Heart left ventricle (tissue), 16 donors: ENCODE results near the gene GAS5. TPM values are rescaled to one million over a fixed set of nuclear protein-coding genes. Genes with fewer than 3 reads are reported as not detected.
A peak's percentile ranks its signal among the peaks of the same experiment; 100 is the strongest.

ENCODE experiments used
- ATAC-seq, 4 donors: fragments of 200-7000 bp; cut with Tn5 transposase; one replicate each; pipeline ENCODE4 v1.9.1; 2020 to 2022; ENCODE audit warnings: moderate library complexity in 4 of 4, mild to moderate bottlenecking in 3 of 4, moderate number of reproducible peaks in 1 of 4
- DNase-seq, 5 donors: peaks; one replicate each; pipeline ENCODE4 v3.0.0-alpha.2; 2020
- H3K27ac ChIP-seq, 12 donors: fragments of 200-600 bp; sonication (generic) in 4 of 12; one replicate each; pipeline versions ENCODE4 v1.5.0 to v1.8.0; 2016 to 2022; ENCODE audit warnings: mild to moderate bottlenecking in 2 of 12
- H3K27me3 ChIP-seq, 9 donors: fragments of 200-600 bp; sonication (generic) in 2 of 9; one replicate each; pipeline versions ENCODE4 v1.5.1 to v1.8.0; 2016 to 2022; ENCODE audit warnings: mild to moderate bottlenecking in 3 of 9
- H3K36me3 ChIP-seq, 9 donors: fragments of 200-600 bp; sonication (generic) in 2 of 9; one replicate each; pipeline versions ENCODE4 v1.5.0 to v1.8.0; 2018 to 2022; ENCODE audit warnings: mild to moderate bottlenecking in 2 of 9
- H3K4me1 ChIP-seq, 12 donors: fragments of 200-600 bp; sonication (generic) in 4 of 12; one replicate each; pipeline versions ENCODE4 v1.5.0 to v1.8.0; 2016 to 2022; ENCODE audit warnings: mild to moderate bottlenecking in 3 of 12
- H3K4me3 ChIP-seq, 12 donors: fragments of 200-600 bp; sonication (generic) in 4 of 12; one replicate each; pipeline versions ENCODE4 v1.5.0 to v1.8.0; 2017 to 2022; ENCODE audit warnings: mild to moderate bottlenecking in 9 of 12, moderate library complexity in 4 of 12
- H3K9me3 ChIP-seq, 12 donors: fragments of 200-600 bp; sonication (generic) in 4 of 12; one replicate each; pipeline versions ENCODE4 v1.5.0 to v1.8.0; 2016 to 2022; ENCODE audit warnings: mild to moderate bottlenecking in 1 of 12
- POLR2A ChIP-seq, 2 donors: fragments of 450-650 bp; IDR thresholded peaks; one replicate each; pipeline ENCODE4 v1.6.1; 2017; ENCODE audit warnings: antibody characterized with exemption in 2 of 2, mild to moderate bottlenecking in 2 of 2, moderate library complexity in 2 of 2
- WGBS, 4 donors: extraction: QIAGEN DNeasy Blood & Tissue Kit in 2 of 4; methylation state at CpG; one replicate each; pipeline versions ENCODE4 v1.1.5 to v1.1.7; 2013 to 2018; 5-methylcytosine and 5-hydroxymethylcytosine counted together
- intact Hi-C, 10 donors: fragments of 100-400 bp; cut with DNase I; formaldehyde crosslinking; loops; one replicate each; pipeline versions ENCODE4 v1.11.1 to v1.14.2; 2022
- polyA plus RNA-seq, 2 donors: library from polyadenylated mRNA; stranded (reverse); fragments of 200-250 nt; gene quantifications; one replicate each; pipeline ENCODE4 v1.2.3, GENCODE V29; 2013
- total RNA-seq, 9 donors: library from RNA; depleted of rRNA in 2 of 9; stranded (reverse); fragments of >200 nt in 2 of 9; fragmentation: NEBNext Ultra II Directional in 3 of 9; extraction: Animal tissue kit (Norgen Biotek cat#: 25700) in 3 of 9; gene quantifications; one replicate each; pipeline versions ENCODE4 v1.1.0 to v1.2.4, GENCODE V29; 2016 to 2023
- TF ChIP-seq, protein P1 (sequence below), 12 donors: fragments of 200-600 bp; sonication (generic) in 4 of 12; IDR thresholded peaks; one replicate each; pipeline versions ENCODE4 v1.5.0 to v1.8.0; 2018 to 2022; ENCODE audit warnings: antibody characterized with exemption in 12 of 12, mild to moderate bottlenecking in 5 of 12
- donor health status: ischemic (EF 13 %, LVEDD 7.1; RV severe dilation, severe dysfunction).
- donor health status: healthy with polysubstance abuse.
- donor health status: DM: no; HTN: yes; CAD: no.
- donor health status: DM: no; HTN: no; CAD: no.
- donor health status: ischemic (EF 25% LVEDD 6.9; RV normal size, moderate dysfunction).
- donor health status: ischemic (EF 25% LVEDD 5.7; RV mildly dilated, moderate dysfunction).
- donor health status: healthy.
- donor health status: DM: yes; HTN: yes; CAD: no.
- donor health status: ischemic (EF 35%, LVEDD 5.7; RV mildly dilated, moderate dysfunction).
- donor health status: nonischemic (EF 11% LVEDD 7.7; RV severe dilation, severe dysfunction).
- donor health status: DM: yes; HTN: yes; CAD: no.
- donor health status: PGD.
- donor health status: ischemic (EF 29% LVEDD 5.4; RV normal size, mild dysfunction).
- donor health status: nonischemic (EF 23%, LVEDD 6.1; RV moderate dilation, normal function).

Gene GAS5
- total and polyA plus RNA-seq, 11 donors, result 30.4 to 103 (median 52.4) TPM

DNA sequence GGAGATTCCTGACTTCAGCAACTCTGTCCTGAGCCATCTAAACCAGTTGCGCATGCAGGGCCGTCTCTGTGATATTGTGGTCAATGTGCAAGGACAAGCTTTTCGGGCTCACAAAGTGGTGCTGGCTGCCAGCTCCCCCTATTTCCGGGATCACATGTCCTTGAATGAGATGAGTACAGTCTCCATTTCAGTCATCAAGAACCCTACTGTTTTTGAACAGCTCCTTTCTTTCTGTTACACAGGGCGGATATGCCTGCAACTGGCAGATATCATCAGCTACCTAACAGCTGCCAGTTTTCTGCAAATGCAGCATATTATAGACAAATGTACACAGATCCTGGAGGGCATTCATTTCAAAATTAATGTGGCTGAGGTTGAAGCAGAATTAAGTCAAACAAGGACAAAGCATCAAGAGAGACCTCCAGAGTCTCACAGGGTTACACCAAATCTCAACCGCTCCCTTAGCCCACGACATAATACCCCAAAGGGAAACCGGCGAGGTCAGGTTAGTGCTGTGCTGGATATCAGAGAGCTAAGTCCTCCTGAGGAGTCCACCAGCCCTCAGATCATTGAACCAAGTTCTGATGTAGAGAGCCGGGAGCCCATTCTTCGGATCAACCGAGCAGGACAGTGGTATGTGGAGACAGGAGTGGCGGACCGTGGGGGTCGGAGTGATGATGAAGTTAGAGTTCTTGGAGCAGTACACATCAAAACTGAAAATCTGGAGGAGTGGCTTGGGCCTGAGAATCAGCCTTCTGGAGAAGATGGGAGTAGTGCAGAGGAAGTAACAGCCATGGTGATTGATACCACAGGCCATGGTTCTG, 2.7 kb upstream of the GAS5 start:
- Histone ChIP-seq H3K4me1 (peaks cover 8 to 51% (median 42%) of the 10 kb centered on the region in 12 donors), H3K27me3 (no peaks in the 10 kb centered on the region), H3K36me3 (peaks cover 2 to 62% (median 44%) of the 10 kb centered on the region in 9 donors), H3K9me3 (no peaks in the 10 kb centered on the region), H3K27ac (peak overlapping the region in 10 of 12 donors; percentile 8 to 99 (median 97)), H3K4me3 (peak overlapping the region in 1 of 12 donors; percentile 90)
- no peak for TF ChIP-seq POLR2A (IDR thresholded peaks at IDR 0.05)
- TF ChIP-seq, protein P1, sequence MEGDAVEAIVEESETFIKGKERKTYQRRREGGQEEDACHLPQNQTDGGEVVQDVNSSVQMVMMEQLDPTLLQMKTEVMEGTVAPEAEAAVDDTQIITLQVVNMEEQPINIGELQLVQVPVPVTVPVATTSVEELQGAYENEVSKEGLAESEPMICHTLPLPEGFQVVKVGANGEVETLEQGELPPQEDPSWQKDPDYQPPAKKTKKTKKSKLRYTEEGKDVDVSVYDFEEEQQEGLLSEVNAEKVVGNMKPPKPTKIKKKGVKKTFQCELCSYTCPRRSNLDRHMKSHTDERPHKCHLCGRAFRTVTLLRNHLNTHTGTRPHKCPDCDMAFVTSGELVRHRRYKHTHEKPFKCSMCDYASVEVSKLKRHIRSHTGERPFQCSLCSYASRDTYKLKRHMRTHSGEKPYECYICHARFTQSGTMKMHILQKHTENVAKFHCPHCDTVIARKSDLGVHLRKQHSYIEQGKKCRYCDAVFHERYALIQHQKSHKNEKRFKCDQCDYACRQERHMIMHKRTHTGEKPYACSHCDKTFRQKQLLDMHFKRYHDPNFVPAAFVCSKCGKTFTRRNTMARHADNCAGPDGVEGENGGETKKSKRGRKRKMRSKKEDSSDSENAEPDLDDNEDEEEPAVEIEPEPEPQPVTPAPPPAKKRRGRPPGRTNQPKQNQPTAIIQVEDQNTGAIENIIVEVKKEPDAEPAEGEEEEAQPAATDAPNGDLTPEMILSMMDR (IDR thresholded peaks at IDR 0.05), result no peak
- ATAC-seq (no peak), DNase-seq (no peak)
- intact Hi-C loops, result loop anchor here in 2 of 10 donors (10.0 kb wide), 2 partner anchors 64 to 94 kb away; no protein-coding TSS in a partner anchor
- WGBS, 4 donors, result 73 to 82% (median 73%) methylated on average over 15 of the region's 15 CpGs

DNA sequence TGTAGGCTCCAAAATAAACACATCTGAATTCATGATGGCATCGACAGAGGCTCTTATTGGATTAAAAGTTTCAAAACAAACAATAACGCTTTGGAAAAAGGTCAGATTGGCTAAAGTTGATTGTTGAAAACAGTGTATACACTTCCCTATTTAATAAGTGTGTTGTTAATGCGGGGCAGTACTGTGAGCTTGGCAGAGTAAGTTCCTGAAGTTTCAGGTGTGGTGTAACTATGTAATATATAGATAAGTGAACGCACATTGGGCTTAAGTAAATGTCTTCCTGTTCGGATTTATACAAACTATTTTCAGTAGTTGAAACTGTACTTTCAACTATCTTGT, 1.2 kb upstream of the GAS5 start:
- H3K27ac ChIP-seq, result peak overlapping the region; percentile 94 to 99 (median 98)
- intact Hi-C loops, result loop anchor here in 5 of 10 donors (2.0 to 10.0 kb wide), 6 partner anchors 44 to 392 kb away; partner anchors contain the start of genes RC3H1 (in 4 of the 5), PRDX6 (in 2 of the 5), CENPL (in 1 of the 5) and DARS2 (in 1 of the 5)
- no peak for TF ChIP-seq POLR2A (IDR thresholded peaks at IDR 0.05)
- TF ChIP-seq, protein P1 (IDR thresholded peaks at IDR 0.05), result no peak
- no peak for ATAC-seq
- peaks cover 0 to 66% (median 47%) of the 10 kb centered on the region in 9 donors for H3K36me3 ChIP-seq
- WGBS, 4 donors, result 5 to 7% (median 6%) methylated on average over 5 of the region's 5 CpGs
- DNase-seq, result no peak
- H3K27me3 ChIP-seq, result no peaks in the 10 kb centered on the region
- H3K9me3 ChIP-seq, result no peaks in the 10 kb centered on the region
- H3K4me3 ChIP-seq, result peak overlapping the region; percentile 47 to 95 (median 85)
- H3K4me1 ChIP-seq, result peaks cover 8 to 66% (median 48%) of the 10 kb centered on the region in 12 donors

DNA sequence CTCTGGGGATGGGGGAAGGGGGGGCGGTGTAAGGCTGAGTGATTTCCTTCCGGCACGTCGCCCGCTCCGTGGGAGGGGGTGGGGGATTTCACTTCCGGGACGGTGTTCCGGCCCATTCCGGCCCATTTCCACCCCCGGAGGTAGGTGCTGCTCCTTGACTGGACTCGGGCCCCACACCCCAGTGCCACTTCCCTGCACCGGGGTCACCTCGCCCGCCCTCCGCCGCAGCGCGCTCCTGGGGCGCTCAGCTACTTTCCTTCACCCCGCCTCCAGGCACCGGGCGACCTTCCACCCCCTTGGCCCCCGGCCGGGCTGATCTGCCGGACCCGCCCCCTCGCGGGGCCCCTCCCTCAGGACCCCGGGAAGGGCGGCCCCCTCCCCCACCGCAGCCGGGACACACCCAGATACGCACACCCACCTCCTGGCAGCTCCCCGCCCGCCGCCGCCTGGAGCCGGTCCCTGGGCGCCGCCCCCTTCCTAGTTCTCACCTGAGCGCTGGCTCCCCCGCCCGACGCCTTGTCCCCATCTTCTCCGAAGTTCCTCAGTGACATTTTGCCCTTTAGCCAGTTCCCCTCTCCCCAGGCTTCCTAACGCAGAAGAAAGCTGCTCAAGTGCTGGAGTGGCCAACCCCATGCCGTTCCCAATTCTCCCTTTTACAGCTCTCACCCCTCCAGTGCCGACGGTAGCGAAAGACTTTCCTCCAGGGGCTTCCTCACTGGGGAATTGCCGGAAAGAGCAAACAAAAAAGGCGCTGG, 654 bp upstream of the GAS5 start, which contains the start of gene ZBTB37:
Gene ZBTB37 (plus strand): TSS at position 115 of the 755 bp plus-strand sequence. CDS start 1,846 bp downstream, outside the sequence.
- H3K4me3 ChIP-seq, result peak within 1 kb of the TSS; percentile 47 to 95 (median 85)
- H3K9me3 ChIP-seq, result no peaks in the 10 kb centered on the region
- peak within 1 kb of the TSS; percentile 94 to 99 (median 98) for H3K27ac ChIP-seq
- peak; percentile 25 to 80 (median 70) for ATAC-seq
- 0 to 1% (median 1%) methylated on average over 35 to 53 of the region's 53 CpGs for WGBS, 4 donors
- no peaks in the 10 kb centered on the region for H3K27me3 ChIP-seq
- intact Hi-C loops, result loop anchor here in 5 of 10 donors (1.0 to 10.0 kb wide), 7 partner anchors 44 to 392 kb away; partner anchors contain the start of genes RC3H1 (in 4 of the 5), CENPL (in 2 of the 5), DARS2 (in 2 of the 5) and PRDX6 (in 2 of the 5)
- H3K4me1 ChIP-seq, result peaks cover 8 to 70% (median 48%) of the 10 kb centered on the region in 12 donors
- peaks cover 0 to 66% (median 47%) of the 10 kb centered on the region in 9 donors for H3K36me3 ChIP-seq
- TF ChIP-seq, protein P1 (IDR thresholded peaks at IDR 0.05), result no peak
- no peak for TF ChIP-seq POLR2A (IDR thresholded peaks at IDR 0.05)
- peak; percentile 87 to 93 (median 90) for DNase-seq
